Nephron (organoid): ENCODE results near the gene MAGEB1.

ENCODE experiments used
- H3K27ac Mint-ChIP-seq, 3 experiments: 2 replicates each; pipeline ENCODE4 v1.8.0; 2020; ENCODE audit warnings: mixed read lengths in 3 of 3, mild to moderate bottlenecking in 2 of 3, moderate library complexity in 1 of 3
- H3K27me3 Mint-ChIP-seq: 2 replicates; pipeline ENCODE4 v1.8.0; 2021; ENCODE audit warnings: low read depth, mild to moderate bottlenecking, moderate library complexity, mixed read lengths
- H3K36me3 Mint-ChIP-seq: 2 replicates; pipeline ENCODE4 v1.8.0; 2020; ENCODE audit warnings: low read depth, mixed read lengths
- H3K4me1 Mint-ChIP-seq: 2 replicates; pipeline ENCODE4 v1.8.0; 2020; ENCODE audit warnings: mixed read lengths
- H3K4me3 Mint-ChIP-seq, 3 experiments: 2 replicates each; pipeline ENCODE4 v1.8.0; 2020; ENCODE audit warnings: mild to moderate bottlenecking in 3 of 3, mixed read lengths in 3 of 3, moderate library complexity in 2 of 3
- H3K9me3 Mint-ChIP-seq: 2 replicates; pipeline ENCODE4 v1.8.0; 2020; ENCODE audit warnings: mixed read lengths
- TF ChIP-seq, protein P1 (sequence below), 3 experiments: fragments of 200-600 bp; sonication (generic); IDR thresholded peaks; one replicate each; pipeline ENCODE4 v1.5.0; 2021; ENCODE audit warnings: antibody characterized with exemption in 3 of 3; ENCODE audit not compliant: unreplicated experiment in 3 of 3

MAGEB1 gene, protein sequence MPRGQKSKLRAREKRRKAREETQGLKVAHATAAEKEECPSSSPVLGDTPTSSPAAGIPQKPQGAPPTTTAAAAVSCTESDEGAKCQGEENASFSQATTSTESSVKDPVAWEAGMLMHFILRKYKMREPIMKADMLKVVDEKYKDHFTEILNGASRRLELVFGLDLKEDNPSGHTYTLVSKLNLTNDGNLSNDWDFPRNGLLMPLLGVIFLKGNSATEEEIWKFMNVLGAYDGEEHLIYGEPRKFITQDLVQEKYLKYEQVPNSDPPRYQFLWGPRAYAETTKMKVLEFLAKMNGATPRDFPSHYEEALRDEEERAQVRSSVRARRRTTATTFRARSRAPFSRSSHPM

DNA sequence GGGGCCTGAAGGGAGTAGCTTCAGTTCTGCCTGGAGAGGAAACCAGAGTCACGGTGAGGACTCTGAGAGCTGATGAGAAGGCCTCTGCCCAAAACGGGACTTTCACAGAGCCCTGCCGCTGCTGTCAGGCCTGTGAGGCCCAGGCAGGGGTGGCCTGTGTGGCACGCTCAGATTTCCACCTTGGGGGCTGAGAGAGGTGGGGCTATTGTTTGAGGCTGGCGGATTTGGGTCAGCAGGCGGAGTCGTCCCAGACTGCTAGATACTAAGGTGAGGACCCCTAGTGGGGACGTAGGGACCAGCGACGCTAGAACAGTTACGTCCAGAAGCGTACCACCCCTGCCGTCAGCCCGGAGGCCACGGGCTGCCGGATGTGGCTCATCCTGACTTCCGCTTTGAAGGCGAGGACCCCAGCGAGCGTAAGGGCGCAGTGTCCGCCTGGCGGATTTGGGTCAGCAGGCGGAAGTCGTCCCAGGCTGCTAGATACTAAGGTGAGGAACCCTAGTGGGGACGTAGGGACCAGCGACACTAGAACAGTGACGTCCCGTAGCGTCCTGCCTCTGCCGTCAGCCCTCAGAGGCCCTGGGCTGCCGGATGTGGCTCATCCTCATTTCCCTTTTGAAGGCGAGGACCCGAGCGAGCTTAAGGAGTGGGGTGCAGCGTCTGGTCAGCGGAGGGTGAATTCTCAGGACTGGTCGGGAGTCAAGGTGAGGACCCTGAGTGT, at the start of gene MAGEB1:
MAGEB1 (plus strand) TSS at position 378 of the 721 bp plus-strand sequence. CDS start 3,348 bp downstream, outside the sequence.
- no peaks in the 10 kb centered on the region for H3K36me3 Mint-ChIP-seq

DNA sequence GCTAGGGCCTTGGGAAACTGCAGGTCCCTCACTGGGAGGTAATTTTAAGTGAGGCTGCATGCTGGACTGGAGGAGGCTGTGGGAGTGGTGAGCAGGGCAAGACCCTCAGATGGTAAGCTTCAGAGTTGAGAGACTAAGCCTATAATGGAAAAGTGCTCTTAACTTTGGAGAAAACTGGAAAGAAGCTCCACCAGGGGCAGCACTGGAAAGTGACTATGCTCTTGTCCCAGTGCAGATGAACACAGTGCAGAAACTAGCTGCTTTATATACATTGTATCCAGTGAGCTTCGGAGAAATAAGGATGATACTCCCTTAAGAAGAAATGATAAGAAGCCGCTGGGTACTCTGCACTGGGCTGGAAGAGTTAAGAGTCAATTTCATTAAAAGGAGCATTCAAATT, 34.8 kb upstream of the MAGEB1 start:
- Mint-ChIP-seq H3K27ac (no peak overlapping the region), H3K36me3 (no peaks in the 10 kb centered on the region), H3K9me3 (peaks cover 3% of the 10 kb centered on the region), H3K4me1 (no peaks in the 10 kb centered on the region), H3K4me3 (no peak overlapping the region), H3K27me3 (no peaks in the 10 kb centered on the region)
- TF ChIP-seq, protein P1, sequence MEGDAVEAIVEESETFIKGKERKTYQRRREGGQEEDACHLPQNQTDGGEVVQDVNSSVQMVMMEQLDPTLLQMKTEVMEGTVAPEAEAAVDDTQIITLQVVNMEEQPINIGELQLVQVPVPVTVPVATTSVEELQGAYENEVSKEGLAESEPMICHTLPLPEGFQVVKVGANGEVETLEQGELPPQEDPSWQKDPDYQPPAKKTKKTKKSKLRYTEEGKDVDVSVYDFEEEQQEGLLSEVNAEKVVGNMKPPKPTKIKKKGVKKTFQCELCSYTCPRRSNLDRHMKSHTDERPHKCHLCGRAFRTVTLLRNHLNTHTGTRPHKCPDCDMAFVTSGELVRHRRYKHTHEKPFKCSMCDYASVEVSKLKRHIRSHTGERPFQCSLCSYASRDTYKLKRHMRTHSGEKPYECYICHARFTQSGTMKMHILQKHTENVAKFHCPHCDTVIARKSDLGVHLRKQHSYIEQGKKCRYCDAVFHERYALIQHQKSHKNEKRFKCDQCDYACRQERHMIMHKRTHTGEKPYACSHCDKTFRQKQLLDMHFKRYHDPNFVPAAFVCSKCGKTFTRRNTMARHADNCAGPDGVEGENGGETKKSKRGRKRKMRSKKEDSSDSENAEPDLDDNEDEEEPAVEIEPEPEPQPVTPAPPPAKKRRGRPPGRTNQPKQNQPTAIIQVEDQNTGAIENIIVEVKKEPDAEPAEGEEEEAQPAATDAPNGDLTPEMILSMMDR (IDR thresholded peaks at IDR 0.05; ENCODE audit: unreplicated experiment in 3 of 3): no peak

More for the DNA sequence above, at the start of gene MAGEB1:
- TF ChIP-seq, protein P1 (IDR thresholded peaks at IDR 0.05; ENCODE audit: unreplicated experiment in 3 of 3): no peak
- H3K27me3 Mint-ChIP-seq: no peaks in the 10 kb centered on the region
- H3K4me1 Mint-ChIP-seq: no peaks in the 10 kb centered on the region
- H3K27ac Mint-ChIP-seq: no peak within 1 kb of the TSS
- no peak within 1 kb of the TSS for H3K4me3 Mint-ChIP-seq
- peaks cover 5% of the 10 kb centered on the region for H3K9me3 Mint-ChIP-seq

DNA sequence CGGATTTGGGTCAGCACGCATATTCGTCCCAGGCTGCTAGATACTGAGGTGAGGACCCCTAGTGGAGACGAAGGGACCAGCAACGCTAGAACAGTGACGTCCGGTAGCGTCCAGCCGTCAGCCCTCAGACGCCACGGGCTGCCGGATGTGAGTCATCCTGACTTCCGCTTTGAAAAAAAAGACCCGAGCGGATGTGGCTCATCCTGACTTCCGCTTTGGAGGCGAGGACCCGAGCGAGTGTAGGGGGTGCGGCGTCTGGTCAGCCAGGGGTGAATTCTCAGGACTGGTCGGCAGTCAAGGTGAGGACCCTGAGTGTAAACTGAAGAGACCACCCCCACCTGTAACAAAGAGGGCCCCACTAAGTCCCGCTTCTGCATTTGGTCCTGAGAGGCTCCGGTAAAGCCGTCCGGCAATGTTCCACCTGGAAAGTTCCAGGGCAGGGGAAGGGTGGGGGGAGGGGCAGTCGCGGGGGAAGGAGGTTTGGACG, 31.5 kb upstream of the MAGEB1 start, which contains the start of gene MAGEB2:
MAGEB2 (plus strand) TSS at position 207 of the 487 bp plus-strand sequence. CDS start 3,018 bp downstream, outside the sequence.
- H3K27me3 Mint-ChIP-seq: peaks cover 3% of the 10 kb centered on the region
- H3K27ac Mint-ChIP-seq: no peak within 1 kb of the TSS
- H3K4me3 Mint-ChIP-seq: no peak within 1 kb of the TSS
- H3K36me3 Mint-ChIP-seq: no peaks in the 10 kb centered on the region
- H3K4me1 Mint-ChIP-seq: no peaks in the 10 kb centered on the region
- TF ChIP-seq, protein P1 (IDR thresholded peaks at IDR 0.05; ENCODE audit: unreplicated experiment in 3 of 3): no peak
- H3K9me3 Mint-ChIP-seq: peaks cover 3% of the 10 kb centered on the region

DNA sequence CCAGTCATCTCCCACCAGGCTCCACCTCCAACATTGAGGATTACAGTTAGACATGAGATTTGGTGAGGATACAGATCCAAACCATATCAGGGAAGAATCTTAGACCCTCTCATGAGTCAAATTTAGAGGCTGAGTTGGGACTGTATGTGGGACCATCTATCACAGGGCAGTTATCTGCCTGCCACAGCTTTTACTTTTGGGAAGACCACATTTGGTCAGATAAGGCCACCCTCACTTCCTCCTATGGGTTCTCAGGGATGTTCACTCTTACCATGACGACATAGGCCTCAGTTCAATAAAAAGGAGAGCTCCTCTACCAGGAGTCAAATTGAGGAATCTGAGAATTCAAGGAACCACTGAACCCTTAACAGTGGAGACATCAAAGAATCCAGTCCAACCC, 29.5 kb upstream of the MAGEB1 start:
- no peaks in the 10 kb centered on the region for H3K4me1 Mint-ChIP-seq
- H3K27ac Mint-ChIP-seq: no peak overlapping the region
- H3K4me3 Mint-ChIP-seq: no peak overlapping the region
- TF ChIP-seq, protein P1 (IDR thresholded peaks at IDR 0.05; ENCODE audit: unreplicated experiment in 3 of 3): no peak
- peaks cover 3% of the 10 kb centered on the region for H3K9me3 Mint-ChIP-seq
- peaks cover 3% of the 10 kb centered on the region for H3K27me3 Mint-ChIP-seq
- no peaks in the 10 kb centered on the region for H3K36me3 Mint-ChIP-seq

DNA sequence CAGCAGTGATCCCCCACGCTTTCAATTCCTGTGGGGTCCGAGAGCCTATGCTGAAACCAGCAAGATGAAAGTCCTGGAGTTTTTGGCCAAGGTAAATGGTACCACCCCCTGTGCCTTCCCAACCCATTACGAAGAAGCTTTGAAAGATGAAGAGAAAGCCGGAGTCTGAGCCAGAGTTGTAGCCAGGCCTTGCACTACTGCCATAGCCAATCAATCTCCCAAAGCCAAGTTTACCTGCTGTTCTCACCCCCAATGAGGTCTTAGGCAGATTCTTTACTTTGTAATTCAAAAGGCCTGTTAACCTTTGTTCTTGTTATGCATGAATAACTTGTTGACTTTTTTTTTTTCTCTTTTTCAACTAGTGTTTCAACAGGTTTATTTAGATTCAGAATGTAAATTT, 27.6 kb upstream of the MAGEB1 start:
- H3K36me3 Mint-ChIP-seq: no peaks in the 10 kb centered on the region
- no peak overlapping the region for H3K4me3 Mint-ChIP-seq
- H3K27ac Mint-ChIP-seq: no peak overlapping the region
- H3K9me3 Mint-ChIP-seq: no peaks in the 10 kb centered on the region
- H3K27me3 Mint-ChIP-seq: peaks cover 3% of the 10 kb centered on the region
- H3K4me1 Mint-ChIP-seq: peaks cover 9% of the 10 kb centered on the region
- TF ChIP-seq, protein P1 (IDR thresholded peaks at IDR 0.05; ENCODE audit: unreplicated experiment in 3 of 3): no peak
